GM18511 (cell line): ENCODE results near the gene PPM1N.

ENCODE experiments used
- ATAC-seq: cut with Tn5 transposase; IDR thresholded peaks from one replicate; pipeline ENCODE4 v1.9.1; 2021; ENCODE audit warnings: mild to moderate bottlenecking, moderate library complexity; ENCODE audit not compliant: unreplicated experiment

PPM1N gene

DNA sequence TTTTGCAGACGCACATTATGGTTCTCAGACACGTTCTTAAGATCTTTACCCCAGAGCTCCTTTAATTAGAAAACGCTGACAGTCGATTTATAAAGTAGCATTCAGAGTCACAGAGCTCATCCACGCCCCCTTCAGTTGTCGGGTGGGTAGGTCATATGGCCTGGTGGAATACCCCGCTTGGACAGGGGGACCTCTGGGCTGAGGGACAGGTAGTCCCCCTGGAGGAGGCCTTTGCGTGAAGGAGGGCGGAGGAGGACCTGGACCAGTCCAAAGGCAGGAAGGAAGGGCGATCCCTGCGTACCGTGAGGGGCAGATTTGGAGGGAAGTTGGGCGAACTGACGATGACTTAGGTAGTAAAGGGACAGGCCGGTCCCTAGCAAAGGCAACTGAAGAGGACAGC, 29.5 kb downstream of the PPM1N start:
- ATAC-seq, result no peak

GRCh38 chr19:45528149-45528743, 30.0 kb downstream of the PPM1N start:
- no peak for ATAC-seq

- no peak for ATAC-seq
Measured at GRCh38 chr19:45528744-45529419, 30.6 kb downstream of the PPM1N start.

DNA sequence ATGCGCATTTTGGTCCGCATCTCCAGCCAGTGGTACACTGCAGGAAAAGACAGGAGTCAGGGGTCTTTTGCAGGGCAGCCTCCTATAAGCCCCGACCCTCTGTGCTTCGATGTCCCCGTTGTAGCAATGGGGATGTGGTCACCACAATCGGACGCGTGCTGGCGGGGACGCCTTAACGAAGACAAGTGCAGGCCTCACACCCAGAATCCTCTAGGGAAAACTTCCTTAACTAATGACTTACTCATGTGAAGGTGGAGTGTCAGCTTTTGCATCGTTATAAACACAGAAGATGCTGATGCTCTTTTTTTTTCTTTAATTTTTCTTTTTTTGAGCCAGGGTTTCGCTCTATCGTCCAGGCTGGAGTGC, 31.2 kb downstream of the PPM1N start:
- ATAC-seq, result no peak

- no peak for ATAC-seq
Measured at GRCh38 chr19:45531349-45531748, 33.1 kb downstream of the PPM1N start.

DNA sequence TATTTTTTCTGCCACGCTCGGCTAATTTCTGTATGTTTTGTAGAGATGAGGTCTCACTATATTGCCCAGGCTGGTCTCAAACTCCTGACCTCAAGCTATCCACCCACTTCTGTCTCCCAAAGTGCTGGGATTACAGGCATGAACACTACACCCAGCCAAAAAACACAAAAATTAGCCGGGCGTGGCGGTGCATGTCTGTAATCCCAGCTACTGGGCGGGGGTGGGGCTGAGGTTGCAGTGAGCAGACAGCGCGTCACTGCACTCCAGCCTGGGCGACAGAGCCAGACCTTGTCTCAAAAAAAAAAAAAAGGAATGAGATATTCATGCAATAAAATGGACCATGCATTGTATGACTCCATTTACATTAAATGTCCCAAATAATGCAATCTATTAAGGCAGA, 41.2 kb downstream of the PPM1N start:
- no peak for ATAC-seq

DNA sequence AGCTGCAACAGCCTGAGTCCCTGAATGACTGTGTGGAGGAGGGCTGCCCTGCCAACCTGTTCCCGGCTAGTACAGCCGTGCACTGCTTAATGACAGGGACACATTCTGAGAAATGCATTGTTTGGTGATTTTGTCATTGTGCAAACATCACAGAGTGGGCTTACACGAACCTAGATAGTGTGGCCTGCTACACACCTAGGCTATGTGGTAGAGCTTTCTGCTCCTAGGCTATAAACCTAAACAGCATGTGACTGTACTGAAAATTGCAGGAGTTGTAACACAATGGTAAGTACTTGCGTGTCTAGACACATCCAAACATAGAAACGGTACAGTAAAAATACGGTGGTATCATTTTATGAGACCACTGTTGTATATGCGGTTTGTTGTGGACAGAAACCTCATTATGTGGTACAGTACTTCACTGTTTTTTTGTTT, 44.0 kb downstream of the PPM1N start:
- ATAC-seq, result no peak

GRCh38 chr19:45547211-45547770, 49.0 kb downstream of the PPM1N start:
- no peak for ATAC-seq

DNA sequence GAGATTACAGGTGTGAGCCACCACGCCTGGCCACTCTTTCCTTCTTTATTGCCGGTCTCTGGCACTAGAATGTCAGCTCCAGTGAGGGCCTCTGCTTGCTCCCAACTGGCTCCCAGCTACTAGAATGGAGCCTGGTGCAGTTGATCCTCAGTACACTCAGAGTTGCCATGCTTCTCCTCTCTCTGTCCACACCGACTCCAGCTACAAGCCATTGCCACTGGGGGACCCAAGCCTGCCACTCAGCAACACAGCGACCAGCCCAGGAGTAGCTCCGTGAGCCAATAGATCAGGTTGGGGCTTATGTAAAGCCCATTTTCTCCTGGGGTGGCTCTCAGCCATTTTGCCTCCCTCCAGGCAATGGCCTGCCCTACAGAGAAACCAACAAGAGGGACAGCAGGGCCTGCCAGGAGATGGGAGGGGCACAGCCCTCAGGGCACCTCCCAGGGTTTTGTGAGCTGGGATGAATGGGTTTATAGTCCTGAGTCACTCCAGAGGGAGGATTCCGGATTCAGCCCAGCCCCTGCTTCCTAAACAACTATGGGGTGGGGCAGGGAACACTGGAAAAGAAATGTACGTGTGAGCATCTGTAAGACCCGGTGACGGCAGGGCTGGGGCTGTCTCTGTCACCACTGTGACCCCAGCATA, 49.8 kb downstream of the PPM1N start:
- ATAC-seq, result no peak
